ENCODE data around the gene TCHHL1. TPM values are rescaled to one million over a fixed set of nuclear protein-coding genes. Genes with fewer than 3 reads are reported as not detected.
A peak's percentile ranks its signal among the peaks of the same experiment; 100 is the strongest.

The TCHHL1 gene
- total RNA-seq, 1 experiment from 2014 or later = not detected

GRCh38 chr1:152049291-152050083 lies 39.4 kb downstream of the TCHHL1 start:
- Histone ChIP-seq H3K9me2 (ENCODE audit: insufficient read depth) (no peaks in the 10 kb centered on the region), H3K9ac (ENCODE audit: low read length) (no peak overlapping the region), H3K4me1 (ENCODE audit: control insufficient read depth in 1 of 2, insufficient read depth in 2 of 2, low read length in 2 of 2) (peaks cover 29 to 61% of the 10 kb centered on the region in 2 experiments), H3K27ac (ENCODE audit: low read depth, low read length) (peak overlapping the region; percentile 98), H3K79me2 (ENCODE audit: insufficient read depth, low read length) (no peaks in the 10 kb centered on the region), H3K4me2 (ENCODE audit: low read length) (peak overlapping the region; percentile 78; the same call in 1 of the 2 replicates), H3K27me3 (ENCODE audit: insufficient read depth, low read length) (peaks cover 10% of the 10 kb centered on the region), H3K36me3 (ENCODE audit: control insufficient read depth in 1 of 2, insufficient read depth in 2 of 2, low read length in 2 of 2) (no peaks in the 10 kb centered on the region), H3K9me3 (ENCODE audit: control insufficient read depth in 1 of 2, insufficient read depth in 1 of 2, low read depth in 1 of 2, low read length in 2 of 2) (0 out of 4 replicates have a peak, but pooled peaks cover 0 to 6% of the 10 kb centered on the region in 2 experiments), H2AFZ (ENCODE audit: low read depth, low read length, poor library complexity, severe bottlenecking) (peak overlapping the region; percentile 48), H4K20me1 (ENCODE audit: insufficient read depth) (no peaks in the 10 kb centered on the region), H3K4me3 (replicated peaks in 1 of 2; ENCODE audit: low read depth in 1 of 2, low read length in 2 of 2) (no peak overlapping the region)
- ChIA-PET CTCF (interaction anchor here (0.8 to 10.2 kb wide), 2 partner anchors 116 to 134 kb away, joined by 3 to 130 read pairs; no protein-coding TSS in a partner anchor), POLR2A (interaction anchor here (1.2 to 3.0 kb wide), 4 partner anchors 13 to 200 kb away, joined by 3 to 35 read pairs (median 4); partner anchors contain the start of genes S100A11 and THEM4), RAD21 (ENCODE audit: low non-redundant PET in 1 of 2, low total read pairs in 2 of 2, uncharacterized antibody in 2 of 2, unreplicated experiment in 2 of 2) (interaction anchor here in 1 of 2 experiments (0.6 kb wide), 1 partner anchor 14 kb away, joined by 3 read pairs; no protein-coding TSS in a partner anchor)
- intact Hi-C loops (cut with micrococcal nuclease) = loop anchor here (2.0 kb wide), 1 partner anchor 61 kb away; no protein-coding TSS in a partner anchor
- TF ChIP-seq CEBPB (IDR thresholded peaks at IDR 0.05; ENCODE audit: low read depth) = peak; percentile 47; the same call in 1 of the 2 replicates
- TF ChIP-seq EZH2 (IDR thresholded peaks at IDR 0.05) = no peak
- ATAC-seq (no peak), DNase-seq (ENCODE audit: low read depth, low spot score) (no peak)
- BruUV-seq (replicated peaks) = no TSS peak

DNA sequence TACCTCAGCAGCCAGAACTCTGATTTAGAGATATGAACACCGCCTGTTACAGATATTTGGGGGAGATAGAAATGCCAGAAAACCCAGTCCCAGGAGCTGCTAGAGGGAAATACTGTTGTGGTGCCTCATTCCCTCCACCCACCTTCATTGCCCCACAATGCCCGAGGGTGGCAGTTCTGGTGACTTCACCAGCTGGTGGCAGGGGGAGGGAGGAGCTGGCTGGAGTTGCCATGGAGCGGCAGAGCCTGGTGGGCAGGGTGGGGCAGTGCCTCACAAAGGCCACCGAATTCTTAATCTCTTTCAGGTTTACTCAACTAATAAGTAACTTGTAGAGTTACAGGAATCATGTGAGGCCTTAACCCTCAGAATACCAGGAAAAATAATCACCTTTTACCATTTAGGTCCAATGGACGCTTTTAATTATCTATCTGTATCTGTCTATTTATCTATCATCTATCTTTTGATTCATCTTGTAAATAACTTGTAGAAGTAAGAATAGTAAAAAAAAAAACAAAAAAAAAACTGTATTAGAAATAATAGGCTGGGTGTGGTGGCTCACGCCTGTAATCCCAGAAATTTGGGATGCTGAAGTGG lies 40.4 kb downstream of the TCHHL1 start:
- Histone ChIP-seq H4K20me1 (ENCODE audit: insufficient read depth) (no peaks in the 10 kb centered on the region), H3K4me2 (ENCODE audit: low read length) (peak overlapping the region; percentile 78), H2AFZ (ENCODE audit: low read depth, low read length, poor library complexity, severe bottlenecking) (no peak overlapping the region), H3K9me3 (ENCODE audit: control insufficient read depth in 1 of 2, insufficient read depth in 1 of 2, low read depth in 1 of 2, low read length in 2 of 2) (0 out of 4 replicates have a peak, but pooled peaks cover 0 to 6% of the 10 kb centered on the region in 2 experiments), H3K27ac (ENCODE audit: low read depth, low read length) (peak overlapping the region; percentile 98), H3K9me2 (ENCODE audit: insufficient read depth) (no peaks in the 10 kb centered on the region), H3K36me3 (ENCODE audit: control insufficient read depth in 1 of 2, insufficient read depth in 2 of 2, low read length in 2 of 2) (no peaks in the 10 kb centered on the region), H3K4me1 (ENCODE audit: control insufficient read depth in 1 of 2, insufficient read depth in 2 of 2, low read length in 2 of 2) (peaks cover 29 to 61% of the 10 kb centered on the region in 2 experiments), H3K79me2 (ENCODE audit: insufficient read depth, low read length) (no peaks in the 10 kb centered on the region), H3K4me3 (replicated peaks in 1 of 2; ENCODE audit: low read depth in 1 of 2, low read length in 2 of 2) (peak overlapping the region; percentile 30 to 45), H3K27me3 (ENCODE audit: insufficient read depth, low read length) (peaks cover under 1% of the 10 kb centered on the region; the same call in 1 of the 2 replicates), H3K9ac (ENCODE audit: low read length) (peak overlapping the region; percentile 58)
- ATAC-seq (peak; percentile 72), DNase-seq (ENCODE audit: low read depth, low spot score) (peak; percentile 90)
- RAD21 ChIA-PET (ENCODE audit: low non-redundant PET in 1 of 2, low total read pairs in 2 of 2, uncharacterized antibody in 2 of 2, unreplicated experiment in 2 of 2) = interaction anchor here (0.6 to 1.3 kb wide), 3 partner anchors 13 to 137 kb away, joined by 3 to 4 read pairs (median 4); no protein-coding TSS in a partner anchor
- BruUV-seq (replicated peaks) = TSS peak; percentile 96
- POLR2A ChIA-PET = interaction anchor here (1.2 to 3.0 kb wide), 8 partner anchors 10 to 201 kb away, joined by 3 to 35 read pairs (median 4); partner anchors contain the start of genes S100A11 and THEM4
- CTCF ChIA-PET = interaction anchor here (0.7 to 10.2 kb wide), 9 partner anchors 10 to 410 kb away, joined by 3 to 130 read pairs (median 5); partner anchors contain the start of gene S100A11
- intact Hi-C loops (cut with micrococcal nuclease) = loop anchor here (1.0 to 2.0 kb wide), 2 partner anchors 12 to 62 kb away; no protein-coding TSS in a partner anchor
- TF ChIP-seq SRF (IDR thresholded peaks at IDR 0.05; ENCODE audit: low read depth) (peak; percentile 49; the same call in 1 of the 2 replicates), SP1 (IDR thresholded peaks at IDR 0.05; ENCODE audit: low read depth) (peak; percentile 61; the same call in 1 of the 2 replicates), JUND (IDR thresholded peaks at IDR 0.05) (peak; percentile 51; the same call in 1 of the 2 replicates), CEBPB (IDR thresholded peaks at IDR 0.05; ENCODE audit: low read depth) (peak; percentile 76), FOSL1 (IDR thresholded peaks at IDR 0.05; ENCODE audit: low read depth) (peak; percentile 33; the same call in 1 of the 2 replicates), YY1 (IDR thresholded peaks at IDR 0.05; ENCODE audit: extremely low read depth, insufficient replicate concordance, low read depth, low read length) (peak; percentile 32), CTCF (IDR thresholded peaks at IDR 0.05 in 2 of 3, conservative IDR thresholded peaks at IDR 0.05 in 1 of 3; ENCODE audit: borderline replicate concordance in 1 of 3, insufficient read depth in 1 of 3, low read depth in 2 of 3, low read length in 2 of 3) (no peak)
- TF ChIP-seq, protein P1, sequence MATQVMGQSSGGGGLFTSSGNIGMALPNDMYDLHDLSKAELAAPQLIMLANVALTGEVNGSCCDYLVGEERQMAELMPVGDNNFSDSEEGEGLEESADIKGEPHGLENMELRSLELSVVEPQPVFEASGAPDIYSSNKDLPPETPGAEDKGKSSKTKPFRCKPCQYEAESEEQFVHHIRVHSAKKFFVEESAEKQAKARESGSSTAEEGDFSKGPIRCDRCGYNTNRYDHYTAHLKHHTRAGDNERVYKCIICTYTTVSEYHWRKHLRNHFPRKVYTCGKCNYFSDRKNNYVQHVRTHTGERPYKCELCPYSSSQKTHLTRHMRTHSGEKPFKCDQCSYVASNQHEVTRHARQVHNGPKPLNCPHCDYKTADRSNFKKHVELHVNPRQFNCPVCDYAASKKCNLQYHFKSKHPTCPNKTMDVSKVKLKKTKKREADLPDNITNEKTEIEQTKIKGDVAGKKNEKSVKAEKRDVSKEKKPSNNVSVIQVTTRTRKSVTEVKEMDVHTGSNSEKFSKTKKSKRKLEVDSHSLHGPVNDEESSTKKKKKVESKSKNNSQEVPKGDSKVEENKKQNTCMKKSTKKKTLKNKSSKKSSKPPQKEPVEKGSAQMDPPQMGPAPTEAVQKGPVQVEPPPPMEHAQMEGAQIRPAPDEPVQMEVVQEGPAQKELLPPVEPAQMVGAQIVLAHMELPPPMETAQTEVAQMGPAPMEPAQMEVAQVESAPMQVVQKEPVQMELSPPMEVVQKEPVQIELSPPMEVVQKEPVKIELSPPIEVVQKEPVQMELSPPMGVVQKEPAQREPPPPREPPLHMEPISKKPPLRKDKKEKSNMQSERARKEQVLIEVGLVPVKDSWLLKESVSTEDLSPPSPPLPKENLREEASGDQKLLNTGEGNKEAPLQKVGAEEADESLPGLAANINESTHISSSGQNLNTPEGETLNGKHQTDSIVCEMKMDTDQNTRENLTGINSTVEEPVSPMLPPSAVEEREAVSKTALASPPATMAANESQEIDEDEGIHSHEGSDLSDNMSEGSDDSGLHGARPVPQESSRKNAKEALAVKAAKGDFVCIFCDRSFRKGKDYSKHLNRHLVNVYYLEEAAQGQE (IDR thresholded peaks at IDR 0.05; ENCODE audit: low read depth) = no peak

Measured in HCT116 (cell line).